ENCODE results near the gene PHACTR1.

Gene PHACTR1

GRCh38 chr6:13284646-13285045, 568.1 kb downstream of the PHACTR1 start:
- Histone ChIP-seq H3K36me3 (ENCODE audit: control insufficient read depth, insufficient read depth, low read length) (peaks cover 10% of the 10 kb centered on the region), H3K27ac (ENCODE audit: insufficient read depth, low read depth, low read length, poor library complexity, severe bottlenecking) (no peak overlapping the region), H3K9me3 (ENCODE audit: control insufficient read depth, low read length) (peaks cover 2% of the 10 kb centered on the region), H3K4me1 (ENCODE audit: control insufficient read depth, insufficient read depth, low read length) (no peaks in the 10 kb centered on the region), H3K27me3 (ENCODE audit: control insufficient read depth, insufficient read depth, low read length, poor library complexity, severe bottlenecking) (no peaks in the 10 kb centered on the region), H3K4me3 (ENCODE audit: insufficient read depth, low read depth, low read length) (no peak overlapping the region)
- WGBS, 2 experiments = 91 to 92% methylated on average over 6 of the region's 6 CpGs

GRCh38 chr6:13285705-13286104, 569.1 kb downstream of the PHACTR1 start:
- Histone ChIP-seq H3K36me3 (ENCODE audit: control insufficient read depth, insufficient read depth, low read length) (peaks cover 13% of the 10 kb centered on the region), H3K4me1 (ENCODE audit: control insufficient read depth, insufficient read depth, low read length) (no peaks in the 10 kb centered on the region), H3K4me3 (ENCODE audit: insufficient read depth, low read depth, low read length) (no peak overlapping the region), H3K27ac (ENCODE audit: insufficient read depth, low read depth, low read length, poor library complexity, severe bottlenecking) (no peak overlapping the region), H3K9me3 (ENCODE audit: control insufficient read depth, low read length) (peaks cover 2% of the 10 kb centered on the region), H3K27me3 (ENCODE audit: control insufficient read depth, insufficient read depth, low read length, poor library complexity, severe bottlenecking) (no peaks in the 10 kb centered on the region)
- 93 to 98% methylated on average over 2 of the region's 2 CpGs for WGBS, 2 experiments

GRCh38 chr6:13286181-13286580, 569.6 kb downstream of the PHACTR1 start:
- WGBS, 2 experiments = 84 to 94% methylated on average over 4 of the region's 4 CpGs
- H3K9me3 ChIP-seq (ENCODE audit: control insufficient read depth, low read length) = peaks cover 2% of the 10 kb centered on the region
- no peak overlapping the region for H3K27ac ChIP-seq (ENCODE audit: insufficient read depth, low read depth, low read length, poor library complexity, severe bottlenecking)
- H3K27me3 ChIP-seq (ENCODE audit: control insufficient read depth, insufficient read depth, low read length, poor library complexity, severe bottlenecking) = no peaks in the 10 kb centered on the region
- peaks cover 15% of the 10 kb centered on the region for H3K36me3 ChIP-seq (ENCODE audit: control insufficient read depth, insufficient read depth, low read length)
- H3K4me1 ChIP-seq (ENCODE audit: control insufficient read depth, insufficient read depth, low read length) = no peaks in the 10 kb centered on the region
- H3K4me3 ChIP-seq (ENCODE audit: insufficient read depth, low read depth, low read length) = no peak overlapping the region

- Histone ChIP-seq H3K27ac (ENCODE audit: insufficient read depth, low read depth, low read length, poor library complexity, severe bottlenecking) (no peak overlapping the region), H3K4me3 (ENCODE audit: insufficient read depth, low read depth, low read length) (no peak overlapping the region), H3K9me3 (ENCODE audit: control insufficient read depth, low read length) (peaks cover 2% of the 10 kb centered on the region), H3K4me1 (ENCODE audit: control insufficient read depth, insufficient read depth, low read length) (no peaks in the 10 kb centered on the region), H3K27me3 (ENCODE audit: control insufficient read depth, insufficient read depth, low read length, poor library complexity, severe bottlenecking) (no peaks in the 10 kb centered on the region), H3K36me3 (ENCODE audit: control insufficient read depth, insufficient read depth, low read length) (peaks cover 21% of the 10 kb centered on the region)
- WGBS, 2 experiments = 95 to 97% methylated on average over 7 of the region's 7 CpGs
Observed at GRCh38 chr6:13287104-13287503, 570.5 kb downstream of the PHACTR1 start.

- H3K9me3 ChIP-seq (ENCODE audit: control insufficient read depth, low read length) = peaks cover 2% of the 10 kb centered on the region
- H3K36me3 ChIP-seq (ENCODE audit: control insufficient read depth, insufficient read depth, low read length) = peaks cover 23% of the 10 kb centered on the region
- no peak overlapping the region for H3K27ac ChIP-seq (ENCODE audit: insufficient read depth, low read depth, low read length, poor library complexity, severe bottlenecking)
- WGBS, 2 experiments = 94 to 97% methylated on average over 9 of the region's 9 CpGs
- no peaks in the 10 kb centered on the region for H3K4me1 ChIP-seq (ENCODE audit: control insufficient read depth, insufficient read depth, low read length)
- H3K27me3 ChIP-seq (ENCODE audit: control insufficient read depth, insufficient read depth, low read length, poor library complexity, severe bottlenecking) = no peaks in the 10 kb centered on the region
- H3K4me3 ChIP-seq (ENCODE audit: insufficient read depth, low read depth, low read length) = no peak overlapping the region
Observed at GRCh38 chr6:13288481-13288880, 571.9 kb downstream of the PHACTR1 start.

- no peak overlapping the region for H3K4me3 ChIP-seq (ENCODE audit: insufficient read depth, low read depth, low read length)
- no peaks in the 10 kb centered on the region for H3K27me3 ChIP-seq (ENCODE audit: control insufficient read depth, insufficient read depth, low read length, poor library complexity, severe bottlenecking)
- peaks cover 2% of the 10 kb centered on the region for H3K9me3 ChIP-seq (ENCODE audit: control insufficient read depth, low read length)
- H3K4me1 ChIP-seq (ENCODE audit: control insufficient read depth, insufficient read depth, low read length) = no peaks in the 10 kb centered on the region
- no peak overlapping the region for H3K27ac ChIP-seq (ENCODE audit: insufficient read depth, low read depth, low read length, poor library complexity, severe bottlenecking)
- WGBS, 2 experiments = 89 to 91% methylated on average over 13 of the region's 13 CpGs
- H3K36me3 ChIP-seq (ENCODE audit: control insufficient read depth, insufficient read depth, low read length) = peaks cover 23% of the 10 kb centered on the region
Observed at GRCh38 chr6:13288969-13289391, 572.4 kb downstream of the PHACTR1 start.

GRCh38 chr6:13289789-13290318, 573.3 kb downstream of the PHACTR1 start:
- peaks cover 2% of the 10 kb centered on the region for H3K9me3 ChIP-seq (ENCODE audit: control insufficient read depth, low read length)
- H3K27ac ChIP-seq (ENCODE audit: insufficient read depth, low read depth, low read length, poor library complexity, severe bottlenecking) = no peak overlapping the region
- 90 to 93% methylated on average over 9 of the region's 9 CpGs for WGBS, 2 experiments
- H3K36me3 ChIP-seq (ENCODE audit: control insufficient read depth, insufficient read depth, low read length) = peaks cover 32% of the 10 kb centered on the region
- H3K27me3 ChIP-seq (ENCODE audit: control insufficient read depth, insufficient read depth, low read length, poor library complexity, severe bottlenecking) = no peaks in the 10 kb centered on the region
- H3K4me3 ChIP-seq (ENCODE audit: insufficient read depth, low read depth, low read length) = no peak overlapping the region
- no peaks in the 10 kb centered on the region for H3K4me1 ChIP-seq (ENCODE audit: control insufficient read depth, insufficient read depth, low read length)

GRCh38 chr6:13290335-13290734, 573.8 kb downstream of the PHACTR1 start:
- no peak overlapping the region for H3K4me3 ChIP-seq (ENCODE audit: insufficient read depth, low read depth, low read length)
- H3K27ac ChIP-seq (ENCODE audit: insufficient read depth, low read depth, low read length, poor library complexity, severe bottlenecking) = no peak overlapping the region
- H3K36me3 ChIP-seq (ENCODE audit: control insufficient read depth, insufficient read depth, low read length) = peaks cover 35% of the 10 kb centered on the region
- peaks cover 2% of the 10 kb centered on the region for H3K9me3 ChIP-seq (ENCODE audit: control insufficient read depth, low read length)
- no peaks in the 10 kb centered on the region for H3K4me1 ChIP-seq (ENCODE audit: control insufficient read depth, insufficient read depth, low read length)
- H3K27me3 ChIP-seq (ENCODE audit: control insufficient read depth, insufficient read depth, low read length, poor library complexity, severe bottlenecking) = no peaks in the 10 kb centered on the region
- 100% methylated on average over 2 of the region's 2 CpGs for WGBS, 2 experiments

- no peak overlapping the region for H3K27ac ChIP-seq (ENCODE audit: insufficient read depth, low read depth, low read length, poor library complexity, severe bottlenecking)
- no peaks in the 10 kb centered on the region for H3K4me1 ChIP-seq (ENCODE audit: control insufficient read depth, insufficient read depth, low read length)
- no peaks in the 10 kb centered on the region for H3K27me3 ChIP-seq (ENCODE audit: control insufficient read depth, insufficient read depth, low read length, poor library complexity, severe bottlenecking)
- H3K36me3 ChIP-seq (ENCODE audit: control insufficient read depth, insufficient read depth, low read length) = peaks cover 28% of the 10 kb centered on the region
- H3K9me3 ChIP-seq (ENCODE audit: control insufficient read depth, low read length) = no peaks in the 10 kb centered on the region
- 93 to 94% methylated on average over 9 of the region's 9 CpGs for WGBS, 2 experiments
- no peak overlapping the region for H3K4me3 ChIP-seq (ENCODE audit: insufficient read depth, low read depth, low read length)
Observed at GRCh38 chr6:13292774-13293173, 576.2 kb downstream of the PHACTR1 start.

- H3K27ac ChIP-seq (ENCODE audit: insufficient read depth, low read depth, low read length, poor library complexity, severe bottlenecking) = no peak overlapping the region
- H3K4me3 ChIP-seq (ENCODE audit: insufficient read depth, low read depth, low read length) = no peak overlapping the region
- peaks cover 25% of the 10 kb centered on the region for H3K36me3 ChIP-seq (ENCODE audit: control insufficient read depth, insufficient read depth, low read length)
- H3K27me3 ChIP-seq (ENCODE audit: control insufficient read depth, insufficient read depth, low read length, poor library complexity, severe bottlenecking) = no peaks in the 10 kb centered on the region
- WGBS, 2 experiments = 90 to 91% methylated on average over 13 of the region's 13 CpGs
- H3K4me1 ChIP-seq (ENCODE audit: control insufficient read depth, insufficient read depth, low read length) = no peaks in the 10 kb centered on the region
- no peaks in the 10 kb centered on the region for H3K9me3 ChIP-seq (ENCODE audit: control insufficient read depth, low read length)
Observed at GRCh38 chr6:13294499-13295069, 578.0 kb downstream of the PHACTR1 start.
